GM21576 (cell line): Measurements from ENCODE around the gene IRF4.

Source experiments
- ATAC-seq: cut with Tn5 transposase; IDR thresholded peaks from one replicate; pipeline ENCODE4 v1.9.1; 2021; ENCODE audit warnings: mild to moderate bottlenecking, moderate library complexity; ENCODE audit not compliant: unreplicated experiment

IRF4 gene

DNA sequence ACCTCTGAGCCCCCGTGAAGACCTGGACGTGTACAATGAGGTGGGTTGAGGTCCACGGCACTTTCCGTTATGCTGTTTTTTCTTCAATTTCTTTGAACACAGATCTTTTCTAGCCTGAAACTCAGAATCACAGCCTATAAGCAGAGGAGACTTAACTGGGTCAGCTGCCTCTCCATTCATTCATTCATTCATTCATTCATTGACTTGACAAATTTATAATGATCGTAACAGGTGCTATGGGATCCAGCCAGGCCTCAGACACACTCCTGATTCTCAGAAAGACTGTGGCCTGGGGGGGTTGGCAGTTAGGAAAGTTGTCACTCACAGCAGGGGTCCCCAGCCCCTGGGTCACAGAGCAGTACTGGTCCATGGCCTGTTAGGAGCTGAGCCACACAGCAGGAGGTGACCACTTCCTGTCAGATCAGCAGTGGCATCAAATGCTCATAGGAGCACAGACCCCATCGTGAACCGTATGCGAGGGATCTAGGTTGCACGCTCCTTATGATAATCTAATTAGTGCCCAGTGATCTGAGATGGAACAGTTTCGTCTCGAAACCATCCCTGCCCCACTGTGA is 38.6 kb upstream of the IRF4 start:
- no peak for ATAC-seq

DNA sequence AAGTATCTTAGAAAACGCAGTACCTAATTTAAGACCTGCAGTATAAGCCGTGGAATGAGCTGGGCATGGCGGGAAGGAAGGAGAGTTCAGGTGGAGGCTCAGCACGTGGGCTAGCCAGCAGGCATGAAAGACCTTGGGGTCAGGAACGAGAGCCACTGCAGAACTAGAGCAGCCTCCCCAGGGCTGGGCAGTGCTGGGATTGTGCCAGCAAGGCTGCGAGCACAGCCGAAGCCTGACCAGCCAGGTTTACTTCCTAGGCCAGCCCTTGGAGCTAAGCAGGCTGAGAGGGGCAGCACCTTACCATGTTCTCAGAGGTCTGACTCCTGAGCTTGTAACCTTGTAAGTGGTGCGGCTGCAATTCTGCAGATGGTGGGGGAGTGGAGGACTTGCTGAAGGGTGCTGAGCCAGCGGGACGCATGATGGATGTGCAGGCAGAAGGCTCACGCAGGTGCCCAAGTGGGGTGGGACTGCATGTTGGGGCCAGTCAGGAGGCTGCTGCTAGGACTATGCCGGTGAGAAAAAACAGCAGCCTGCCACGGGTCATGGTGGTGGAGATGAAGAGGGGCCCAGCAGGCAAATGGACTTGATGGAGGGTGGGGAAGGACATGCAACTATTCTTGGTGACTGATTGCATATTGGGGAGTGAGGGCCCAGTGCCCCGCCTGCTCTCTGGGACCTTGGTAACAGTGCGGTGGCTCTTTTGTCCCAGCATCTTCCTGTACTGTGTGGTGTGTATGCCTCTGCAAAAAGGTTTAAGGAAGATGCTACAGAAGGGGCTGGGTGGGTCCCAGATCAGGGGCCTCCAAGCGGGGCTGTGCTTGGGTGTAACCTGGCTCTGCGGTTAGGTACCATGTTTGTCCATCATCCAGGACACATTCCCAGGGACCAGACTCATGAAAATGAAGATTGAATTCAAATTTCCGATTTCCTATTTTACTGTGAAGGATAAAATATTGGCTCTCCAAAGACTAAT is 37.6 kb upstream of the IRF4 start:
- ATAC-seq = no peak

DNA sequence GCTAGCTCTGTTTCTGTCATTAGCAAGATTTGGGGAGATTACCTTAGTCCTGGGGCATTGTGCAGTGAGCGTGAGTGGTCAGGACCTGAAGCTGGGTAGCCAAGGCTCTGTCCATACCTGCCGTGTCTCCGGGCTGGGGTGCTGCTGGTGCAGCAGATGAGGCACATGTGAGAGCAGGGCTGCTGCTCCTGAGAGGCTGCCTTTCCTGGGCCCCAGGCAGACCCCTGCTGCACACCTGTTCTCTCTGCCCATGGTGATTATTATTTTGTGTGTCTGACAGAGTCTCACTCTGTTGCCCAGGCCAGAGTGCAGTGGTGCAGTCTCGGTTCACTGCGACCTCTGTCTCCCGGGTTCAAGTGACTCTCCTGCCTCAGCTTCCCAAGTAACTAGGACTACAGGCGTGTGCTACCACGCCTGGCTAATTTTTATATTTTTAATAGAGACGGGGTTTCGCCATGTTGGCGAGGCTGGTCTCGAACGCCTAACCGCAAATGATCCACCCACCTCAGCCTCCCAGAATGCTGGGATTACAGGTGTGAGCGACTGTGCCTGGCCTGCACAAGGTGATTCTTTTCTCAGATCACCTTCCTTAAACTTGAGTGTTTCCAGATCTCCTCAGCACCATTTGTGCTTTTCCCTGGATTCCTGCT is 36.8 kb upstream of the IRF4 start:
- ATAC-seq = no peak

DNA sequence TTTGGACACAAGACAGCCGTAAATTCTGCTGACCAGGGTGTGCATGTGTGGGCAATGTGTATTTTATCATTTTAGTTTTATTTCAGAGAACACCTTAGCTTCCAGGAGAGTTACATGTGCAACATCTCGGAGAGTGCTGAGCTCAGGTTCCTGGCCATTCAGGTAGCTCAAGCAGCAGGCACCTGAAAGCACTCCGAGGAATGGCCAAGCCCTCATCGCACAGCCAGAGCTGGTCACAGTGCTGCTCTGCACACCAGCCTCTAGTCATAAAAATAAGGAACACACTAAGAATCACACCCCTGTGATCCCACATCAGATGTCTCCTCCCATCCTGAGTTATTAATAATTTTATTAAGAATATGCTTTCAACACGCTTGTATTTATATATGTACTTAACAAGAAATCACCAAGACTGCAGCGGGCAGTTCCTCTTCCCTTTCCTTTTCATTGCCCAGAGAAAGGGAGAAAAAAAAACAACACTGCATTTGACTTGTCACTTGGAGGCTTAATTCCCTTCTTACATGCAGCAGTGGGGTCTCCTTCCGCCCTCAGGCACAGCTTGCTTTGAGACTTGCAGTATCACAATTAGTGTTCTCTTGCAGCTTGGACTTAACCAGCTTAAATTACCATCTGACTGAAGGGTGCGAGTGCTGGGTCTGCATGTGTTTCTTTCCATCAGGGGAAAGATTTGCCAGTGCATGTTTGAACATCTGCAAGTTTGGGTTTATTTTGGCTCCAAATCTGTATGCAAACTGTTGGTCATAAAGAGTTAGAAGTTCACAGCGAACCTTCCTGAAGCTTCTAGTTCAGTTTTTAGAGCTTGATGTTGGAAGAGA is 36.0 kb upstream of the IRF4 start:
- ATAC-seq = no peak

DNA sequence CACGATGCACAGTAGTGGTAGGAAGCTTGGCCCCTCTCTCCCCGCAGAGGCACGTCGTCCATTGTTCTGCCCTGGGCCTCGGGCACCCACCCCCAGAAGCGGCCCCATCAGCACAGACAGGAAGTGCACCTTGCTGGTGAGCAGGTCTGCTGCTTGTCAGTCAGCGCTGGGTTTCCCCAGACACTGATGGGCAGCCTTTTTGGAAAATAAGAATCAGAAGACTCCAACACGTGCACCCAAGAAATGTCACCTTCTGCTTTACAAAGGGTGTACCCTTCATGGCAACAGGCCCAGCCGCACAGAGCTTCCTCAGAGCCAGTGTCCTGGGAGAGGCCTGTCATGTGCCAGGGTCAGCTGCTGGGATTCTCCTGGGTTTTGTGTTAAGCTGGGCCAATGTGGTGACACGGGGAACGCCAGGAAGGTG is 34.7 kb upstream of the IRF4 start:
- ATAC-seq = peak; percentile 54

DNA sequence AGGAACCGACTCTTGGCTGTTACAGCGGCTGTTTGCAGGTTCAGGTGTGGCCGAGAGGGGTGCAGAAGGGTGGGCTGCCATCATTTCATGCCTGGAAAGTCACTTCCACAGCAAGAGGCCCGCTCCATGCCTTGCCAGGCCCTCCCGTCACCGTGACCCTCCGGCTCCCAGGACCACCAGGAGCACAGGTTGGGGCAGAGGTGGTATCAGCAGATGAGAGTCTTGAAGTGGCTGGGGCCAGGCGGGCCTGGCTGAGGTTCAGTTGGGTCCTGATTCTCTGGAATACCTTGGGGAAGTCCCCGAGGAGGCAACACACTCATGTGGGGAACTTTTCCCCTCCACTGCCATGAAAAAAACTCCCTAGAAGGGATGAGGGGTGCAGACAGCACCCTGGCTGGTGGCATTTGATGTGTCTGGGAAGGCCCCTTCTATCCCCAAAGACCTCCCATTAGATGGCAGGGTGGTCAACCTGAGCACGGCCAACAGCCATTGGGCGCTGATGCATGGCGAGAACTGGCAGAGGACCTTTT is 34.2 kb upstream of the IRF4 start:
- no peak for ATAC-seq

DNA sequence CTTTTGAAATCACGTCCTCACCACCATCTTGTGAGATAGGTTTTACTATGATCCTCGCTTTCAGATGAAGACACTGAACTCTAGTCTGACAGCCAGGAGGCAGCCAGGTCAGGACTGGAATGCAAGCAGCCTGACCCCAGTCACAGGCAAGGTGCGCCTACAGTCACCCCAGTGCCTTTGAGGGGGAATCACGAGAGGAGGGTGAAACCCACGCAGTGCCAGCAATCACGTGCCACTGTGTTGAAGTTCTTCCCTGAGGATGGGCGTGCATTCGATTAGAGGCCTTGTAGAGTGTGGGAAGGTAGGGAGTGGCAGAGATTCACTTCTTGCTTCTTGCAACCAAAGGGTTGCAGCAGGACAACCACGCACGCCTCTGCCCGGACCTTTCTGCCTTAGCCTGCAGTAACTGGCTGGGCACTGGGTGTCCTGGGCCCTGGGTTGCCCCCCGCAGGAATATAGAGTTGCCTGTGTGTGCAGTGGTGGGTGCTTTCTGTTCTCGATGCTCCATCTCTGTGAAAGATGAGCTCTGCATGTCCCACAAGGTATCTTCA is 33.7 kb upstream of the IRF4 start:
- no peak for ATAC-seq

DNA sequence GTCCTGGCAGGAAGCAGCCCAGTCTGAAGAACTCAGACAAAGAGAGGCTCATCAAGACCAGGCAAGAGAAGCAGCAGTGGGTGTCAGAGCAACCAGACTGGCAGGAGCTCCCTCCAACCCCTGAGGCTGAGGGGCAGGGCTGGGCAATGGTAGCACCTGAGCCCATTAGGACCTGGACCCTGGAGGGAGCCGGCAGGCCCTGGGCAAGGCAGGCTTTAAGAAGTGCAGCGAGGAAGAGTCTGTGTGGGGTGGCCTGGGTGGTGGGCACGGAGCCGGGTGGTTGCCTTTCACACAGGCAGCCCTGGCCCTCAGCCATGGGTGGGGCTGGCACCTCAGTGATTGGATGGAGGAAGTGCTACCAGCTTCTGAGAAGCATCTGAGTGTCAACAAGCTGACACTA is 33.1 kb upstream of the IRF4 start:
- no peak for ATAC-seq

DNA sequence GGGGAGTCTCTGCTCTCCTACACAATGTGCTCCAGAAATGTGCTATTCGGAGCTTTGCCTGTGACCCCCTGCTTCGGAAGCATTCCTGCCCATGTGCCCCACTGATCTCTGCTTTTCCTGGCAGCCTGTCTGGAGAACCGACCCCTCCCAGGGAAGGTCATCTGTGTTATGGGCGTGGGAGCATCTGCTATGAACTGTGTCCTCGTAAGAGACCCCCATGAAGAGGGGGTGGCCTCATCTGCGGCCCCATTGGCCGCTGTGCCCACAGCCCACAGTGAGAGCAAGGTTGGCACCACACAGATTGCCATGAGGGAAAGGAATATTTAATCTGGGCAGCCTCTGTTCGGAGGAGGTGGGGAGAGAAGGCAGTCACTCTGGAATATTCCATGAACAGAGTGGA is 32.7 kb upstream of the IRF4 start:
- ATAC-seq = no peak

DNA sequence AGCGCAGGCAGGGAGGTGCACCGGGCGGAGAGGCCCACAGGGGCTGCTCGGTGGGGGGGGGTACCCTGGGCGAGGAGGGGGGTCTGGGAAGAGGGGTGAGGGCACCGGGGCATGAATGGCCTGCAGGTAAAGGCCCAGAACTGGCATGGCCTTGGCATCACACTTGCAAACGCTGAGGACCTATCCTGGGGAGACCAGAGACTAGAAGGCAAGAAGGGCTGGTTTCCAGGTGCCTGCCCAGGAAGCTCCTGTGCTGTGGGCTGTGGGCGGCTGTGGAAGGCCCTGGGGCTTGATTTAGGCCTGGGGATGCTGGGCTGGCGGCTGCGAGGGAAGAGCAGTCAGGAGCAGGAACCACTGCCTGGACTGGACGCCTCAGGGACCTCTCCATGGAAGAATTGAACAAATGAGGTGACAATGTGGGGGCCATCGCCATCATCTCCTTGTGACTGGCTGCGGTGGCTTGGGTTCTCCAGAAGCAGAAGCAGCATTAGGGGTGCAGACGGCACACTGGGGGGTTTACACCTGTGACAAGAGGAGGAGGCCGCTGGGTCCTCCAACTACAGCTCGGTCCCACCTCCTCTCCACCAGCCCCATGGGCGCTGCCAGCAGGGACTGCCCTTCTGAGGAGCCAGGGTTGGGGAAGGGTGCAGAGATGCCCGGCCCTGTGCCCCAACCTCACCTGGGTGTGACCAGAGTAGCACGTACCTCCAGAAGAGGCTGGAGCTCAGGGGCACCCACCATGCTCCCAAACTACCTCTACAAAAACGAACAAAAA is 32.1 kb upstream of the IRF4 start:
- ATAC-seq = no peak

DNA sequence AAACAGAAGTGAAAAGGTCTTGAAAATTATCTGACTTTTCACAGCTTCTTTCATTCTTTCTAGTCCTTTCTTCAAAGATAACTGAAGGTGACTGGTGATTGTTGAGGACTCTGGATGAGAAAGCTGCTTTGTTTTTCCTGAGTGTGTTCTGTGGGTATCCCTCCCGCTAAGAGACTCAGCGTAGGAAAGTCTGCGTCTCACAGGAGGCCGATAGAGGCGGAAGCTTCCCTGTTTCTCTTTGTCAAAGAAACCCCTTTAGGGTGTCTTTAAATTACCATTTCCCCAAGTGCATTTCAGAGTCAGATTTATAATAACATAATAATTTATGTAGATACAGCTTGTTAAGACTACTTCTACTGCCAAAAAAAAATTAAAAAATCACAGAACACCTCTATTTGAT is 31.2 kb upstream of the IRF4 start:
- ATAC-seq = no peak

DNA sequence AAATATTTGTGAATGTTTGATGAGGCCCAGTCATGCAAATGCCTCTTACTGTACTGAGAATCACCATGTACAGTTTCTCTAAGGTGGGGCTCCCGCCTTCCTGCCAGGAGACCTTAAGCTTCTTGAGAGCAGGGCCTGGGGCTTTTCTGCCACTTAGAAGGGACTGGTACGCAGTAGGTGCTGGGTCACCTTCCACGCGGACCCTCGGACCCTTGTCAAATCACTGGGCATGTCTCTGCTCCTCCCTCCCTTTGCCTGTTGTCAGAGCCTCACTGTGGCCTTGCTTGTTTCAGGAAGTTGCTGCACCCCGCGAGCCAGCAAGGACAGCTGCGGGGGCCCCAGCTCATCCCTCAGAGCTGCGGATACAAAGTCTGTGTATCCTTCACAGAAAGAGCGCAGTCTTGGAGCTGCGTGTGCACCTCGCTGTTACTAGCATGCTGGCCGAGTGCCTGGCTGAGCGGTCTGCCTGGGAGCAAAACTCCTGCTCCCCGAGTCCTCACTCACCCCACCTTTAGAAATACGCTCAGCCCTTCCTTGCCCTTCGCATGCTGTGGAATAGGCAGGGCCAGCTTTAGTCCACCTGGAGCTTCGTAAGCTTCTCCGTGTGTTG is 30.7 kb upstream of the IRF4 start:
- no peak for ATAC-seq

DNA sequence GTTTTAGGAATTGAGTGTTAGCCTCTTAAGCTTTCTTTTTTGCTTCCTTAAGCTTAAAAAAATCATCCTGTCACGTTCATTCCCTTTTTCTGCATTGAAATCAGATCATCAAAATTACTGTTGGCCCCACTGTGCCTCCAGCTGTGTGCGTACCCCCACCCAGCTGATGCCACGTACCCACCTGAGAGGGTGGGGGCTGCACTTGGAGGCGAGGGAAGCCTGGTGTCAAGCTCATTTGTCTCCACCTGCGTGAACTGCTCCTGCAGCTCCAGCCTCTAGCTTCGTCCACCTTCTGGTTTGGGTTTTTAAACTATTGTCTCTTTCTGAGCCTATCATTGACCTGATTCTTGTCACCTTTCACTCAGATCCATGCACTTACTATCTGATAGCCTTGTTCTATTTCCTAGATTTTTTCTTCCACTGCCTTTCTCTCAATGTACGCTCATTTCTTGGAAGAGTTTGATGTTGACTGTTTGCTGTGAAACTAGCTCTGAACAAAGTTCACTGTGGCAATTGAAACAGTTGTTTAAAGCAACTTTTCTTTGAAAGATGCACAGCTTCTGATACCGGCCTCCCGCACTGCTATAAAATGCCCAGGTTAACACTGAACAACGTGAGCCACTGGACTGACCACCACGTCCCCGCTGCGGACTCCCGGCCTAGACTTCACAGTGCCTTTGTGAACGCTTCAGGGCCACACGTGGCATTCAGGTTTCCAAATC is 30.0 kb upstream of the IRF4 start:
- ATAC-seq = no peak

DNA sequence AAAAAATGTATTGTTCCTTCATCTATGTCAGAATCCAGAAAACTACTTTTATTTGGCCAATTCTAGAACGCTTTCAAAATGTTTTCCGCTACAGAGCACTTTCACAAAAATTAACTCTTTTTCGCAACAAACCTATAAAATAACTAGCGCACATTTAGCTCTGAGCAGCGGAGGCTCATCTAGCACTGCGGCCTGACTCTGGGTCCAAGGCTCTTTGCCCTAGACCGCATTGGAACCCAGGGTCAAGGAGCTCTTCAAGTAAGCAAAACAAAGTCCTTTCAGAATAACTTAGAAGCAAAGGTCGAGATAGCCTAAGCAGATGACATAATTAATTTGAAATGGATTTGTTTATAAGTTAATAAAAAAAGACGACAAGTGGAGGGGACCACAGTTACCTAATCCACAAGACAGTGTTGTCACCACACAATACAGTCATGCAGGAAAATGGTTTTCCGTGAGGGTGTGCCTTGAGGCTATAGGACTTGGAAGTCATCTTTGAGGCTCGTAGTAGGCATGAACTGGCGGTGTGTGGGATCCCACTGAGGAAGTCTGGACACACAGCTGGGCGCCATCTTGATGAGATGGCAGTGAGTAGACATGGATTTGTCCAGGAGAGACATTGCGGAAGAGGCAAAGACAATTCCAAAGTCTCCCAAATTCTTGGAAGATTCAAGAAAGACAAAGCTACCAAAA is 29.2 kb upstream of the IRF4 start:
- ATAC-seq = no peak

DNA sequence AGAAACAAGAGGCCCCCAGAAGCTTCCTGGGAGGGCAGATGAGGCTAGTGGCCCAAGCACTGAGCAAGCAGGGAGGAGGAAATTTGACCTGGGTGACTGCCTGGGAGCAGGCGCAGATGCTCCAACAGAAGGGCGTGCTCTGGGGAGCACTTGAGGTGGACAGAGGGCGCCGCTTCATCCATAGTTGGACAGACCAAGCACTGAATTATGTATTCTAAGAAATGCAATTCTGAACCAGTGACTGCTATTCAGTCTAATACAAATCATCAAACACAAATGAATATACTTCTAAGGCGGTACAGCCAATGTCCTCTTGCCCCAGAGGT is 28.7 kb upstream of the IRF4 start:
- no peak for ATAC-seq

DNA sequence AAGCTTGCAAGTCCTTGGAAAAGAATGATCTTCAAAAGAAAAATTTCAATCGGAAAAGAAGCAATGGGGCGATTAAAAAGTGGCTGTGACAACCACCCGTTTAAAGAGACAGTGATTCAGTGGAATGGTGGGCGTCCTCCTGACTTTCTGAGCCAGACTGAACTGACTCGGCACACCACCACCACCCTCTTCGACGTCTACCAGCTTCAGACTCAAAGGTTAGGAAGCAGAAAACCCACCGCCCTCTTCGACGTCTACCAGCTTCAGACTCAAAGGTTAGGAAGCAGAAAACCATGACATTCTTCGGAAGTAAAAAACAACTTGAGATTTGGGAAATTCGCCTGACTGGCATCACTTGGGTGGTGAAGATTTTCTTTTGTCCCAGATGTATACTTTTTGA is 28.3 kb upstream of the IRF4 start:
- ATAC-seq = no peak

DNA sequence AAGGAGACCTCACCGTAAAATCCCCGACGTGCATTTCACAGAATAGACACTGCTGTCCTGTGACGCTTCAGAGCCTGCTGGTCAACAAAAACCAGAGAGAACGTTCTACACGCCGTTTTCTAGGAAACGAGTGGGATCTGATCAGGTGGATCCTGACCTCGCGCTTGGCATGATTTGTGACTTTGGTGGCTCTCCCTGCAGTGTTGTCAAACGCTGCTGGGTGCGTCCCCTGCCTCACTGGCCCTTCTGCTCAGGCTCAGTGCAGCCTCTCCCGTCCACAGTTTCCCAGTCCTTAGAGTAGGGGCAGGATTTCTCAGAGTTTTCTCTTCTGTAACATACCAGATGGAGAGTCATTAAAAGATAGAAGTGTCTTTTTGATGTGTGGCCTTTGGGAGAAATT is 27.6 kb upstream of the IRF4 start:
- no peak for ATAC-seq
